CD4-positive, alpha-beta T cell treated with Interleukin-12 subunit alpha and Interleukin-12 subunit beta, for 1 hour (primary cell): ENCODE measurements around the gene B9D2.

Source experiments
- DNase-seq: peaks from one replicate; pipeline ENCODE4 v3.0.0-alpha.2; 2020

Gene B9D2

GRCh38 chr19:41307954-41308449 is 55.9 kb downstream of the B9D2 start:
- no peak for DNase-seq

GRCh38 chr19:41307090-41307875 is 56.7 kb downstream of the B9D2 start:
- DNase-seq, result peak; percentile 68

GRCh38 chr19:41305927-41306793 is 57.8 kb downstream of the B9D2 start:
- no peak for DNase-seq

GRCh38 chr19:41304706-41305483 is 59.1 kb downstream of the B9D2 start:
- no peak for DNase-seq
